ENCODE data around the gene HAUS6. TPM values are rescaled to one million over a fixed set of nuclear protein-coding genes. Genes with fewer than 3 reads are reported as not detected.

HAUS6 gene
- polyA plus RNA-seq, 1 donor (not counting 4 experiments of a cell fraction or from before 2014, with no cell fraction given): 15.7 TPM

GRCh38 chr9:19074836-19075235 is 27.9 kb downstream of the HAUS6 start:
- no peak for DNase-seq (ENCODE audit: low read depth, low spot score)
- H3K4me3 ChIP-seq (ENCODE audit: control insufficient read depth in 2 of 3, extremely low read depth in 1 of 3, insufficient read depth in 2 of 3, low read depth in 1 of 3, low read length in 3 of 3): no peak overlapping the region
- H3K4me1 ChIP-seq (ENCODE audit: control insufficient read depth, extremely low read depth, insufficient read depth, low read length): peaks cover 12% of the 10 kb centered on the region
- H3K9me1 ChIP-seq (ENCODE audit: control insufficient read depth, extremely low read depth, insufficient read depth, low read length): no peaks in the 10 kb centered on the region
- H3K79me2 ChIP-seq (ENCODE audit: control insufficient read depth, insufficient read depth, low read length): peaks cover 2% of the 10 kb centered on the region
- no peaks in the 10 kb centered on the region for H3K27me3 ChIP-seq (ENCODE audit: control insufficient read depth, extremely low read depth, insufficient read depth, low read length)
- TF ChIP-seq CTCF (optimal IDR thresholded peaks at IDR 0.05 in 1 of 3, IDR thresholded peaks at IDR 0.05 in 1 of 3, conservative IDR thresholded peaks at IDR 0.05 in 1 of 3; ENCODE audit: extremely low read depth in 1 of 3, insufficient read depth in 2 of 3, low read length in 3 of 3) (no peak), EZH2 (IDR thresholded peaks at IDR 0.05; ENCODE audit: low read length) (no peak)
- H3K36me3 ChIP-seq (ENCODE audit: control insufficient read depth in 2 of 2, extremely low read depth in 1 of 2, insufficient read depth in 2 of 2, low read length in 2 of 2): peaks cover 9 to 13% of the 10 kb centered on the region in 2 experiments
- H3K9me3 ChIP-seq (ENCODE audit: control insufficient read depth, low read depth, low read length): no peaks in the 10 kb centered on the region
- no peak overlapping the region for H2AFZ ChIP-seq (ENCODE audit: control insufficient read depth, low read length)
- no peaks in the 10 kb centered on the region for H4K20me1 ChIP-seq (ENCODE audit: control insufficient read depth, extremely low read depth, insufficient read depth, low read length)
- FAIRE-seq: peak; percentile 29
- dilution Hi-C loops (cut with MboI; ENCODE audit: extremely low pct_ligation_motif_present, low sequenced_read_pairs): no loop called here
- no peak overlapping the region for H3K9ac ChIP-seq (ENCODE audit: control insufficient read depth, extremely low read depth, insufficient read depth, low read length)
- H3K4me2 ChIP-seq (ENCODE audit: control insufficient read depth, extremely low read depth, insufficient read depth, low read depth, low read length): no peak overlapping the region
- H3K27ac ChIP-seq (ENCODE audit: control insufficient read depth, insufficient read depth, low read length): no peak overlapping the region

GRCh38 chr9:19074229-19074628 is 28.5 kb downstream of the HAUS6 start:
- Histone ChIP-seq H3K4me1 (ENCODE audit: control insufficient read depth, extremely low read depth, insufficient read depth, low read length) (peaks cover 12% of the 10 kb centered on the region), H3K4me2 (ENCODE audit: control insufficient read depth, extremely low read depth, insufficient read depth, low read depth, low read length) (no peak overlapping the region), H3K36me3 (ENCODE audit: control insufficient read depth in 2 of 2, extremely low read depth in 1 of 2, insufficient read depth in 2 of 2, low read length in 2 of 2) (peaks cover 12 to 13% of the 10 kb centered on the region in 2 experiments), H2AFZ (ENCODE audit: control insufficient read depth, low read length) (no peak overlapping the region), H3K9ac (ENCODE audit: control insufficient read depth, extremely low read depth, insufficient read depth, low read length) (no peak overlapping the region), H3K27ac (ENCODE audit: control insufficient read depth, insufficient read depth, low read length) (no peak overlapping the region), H4K20me1 (ENCODE audit: control insufficient read depth, extremely low read depth, insufficient read depth, low read length) (no peaks in the 10 kb centered on the region), H3K4me3 (ENCODE audit: control insufficient read depth in 2 of 3, extremely low read depth in 1 of 3, insufficient read depth in 2 of 3, low read depth in 1 of 3, low read length in 3 of 3) (no peak overlapping the region), H3K9me1 (ENCODE audit: control insufficient read depth, extremely low read depth, insufficient read depth, low read length) (no peaks in the 10 kb centered on the region), H3K27me3 (ENCODE audit: control insufficient read depth, extremely low read depth, insufficient read depth, low read length) (no peaks in the 10 kb centered on the region), H3K79me2 (ENCODE audit: control insufficient read depth, insufficient read depth, low read length) (peaks cover 2% of the 10 kb centered on the region), H3K9me3 (ENCODE audit: control insufficient read depth, low read depth, low read length) (no peaks in the 10 kb centered on the region)
- dilution Hi-C loops (cut with MboI; ENCODE audit: extremely low pct_ligation_motif_present, low sequenced_read_pairs): no loop called here
- DNase-seq (ENCODE audit: low read depth, low spot score) (no peak), FAIRE-seq (no peak)
- no peak for TF ChIP-seq EZH2 (IDR thresholded peaks at IDR 0.05; ENCODE audit: low read length)
- TF ChIP-seq CTCF (optimal IDR thresholded peaks at IDR 0.05 in 1 of 3, IDR thresholded peaks at IDR 0.05 in 1 of 3, conservative IDR thresholded peaks at IDR 0.05 in 1 of 3; ENCODE audit: extremely low read depth in 1 of 3, insufficient read depth in 2 of 3, low read length in 3 of 3): no peak

Measured in keratinocyte (primary cell).